ENCODE results near the gene WARS2. TPM values are rescaled to one million over a fixed set of nuclear protein-coding genes. Genes with fewer than 3 reads are reported as not detected.
A peak's percentile ranks its signal among the peaks of the same experiment; 100 is the strongest.

WARS2 gene
- polyA plus RNA-seq, 3 donors from 2014 or later = 6.5 to 10.6 (median 9.5) TPM

DNA sequence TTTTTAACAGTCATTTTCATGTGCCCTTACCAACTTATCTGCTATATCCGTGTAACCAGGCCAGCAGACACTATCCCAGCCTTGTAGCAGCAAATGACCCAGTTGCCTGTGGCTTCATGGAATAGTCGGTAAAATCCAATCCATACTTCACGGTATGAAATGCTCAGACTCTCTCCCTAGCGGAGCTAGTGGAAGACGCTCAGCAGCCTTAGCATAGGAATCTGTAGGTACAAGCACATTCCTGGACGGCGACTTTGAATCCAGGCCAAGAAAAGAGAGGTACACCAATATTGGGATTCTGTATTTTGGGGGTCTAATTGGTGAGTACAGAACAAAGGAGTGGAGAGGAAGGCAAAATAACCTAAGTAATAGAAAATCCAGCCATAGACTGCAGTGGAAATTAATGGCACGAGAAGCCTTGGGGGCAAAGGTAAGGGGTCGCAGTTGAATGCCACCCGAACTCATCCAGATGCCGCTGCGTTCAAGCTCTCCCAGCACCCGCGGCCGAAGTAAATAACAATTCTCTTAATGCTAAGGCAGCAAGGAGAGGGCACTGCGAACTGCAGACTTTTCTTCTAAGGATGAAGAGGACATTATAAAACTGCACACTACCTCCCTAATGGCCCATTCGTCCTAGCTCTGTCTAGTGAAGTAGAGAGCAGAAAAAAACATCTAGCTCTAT, 134.6 kb downstream of the WARS2 start:
- Mint-ChIP-seq H3K27me3 (ENCODE audit: low read depth in 3 of 3) (peaks cover 34 to 52% (median 39%) of the 10 kb centered on the region in 3 donors), H3K36me3 (peaks cover 0 to 8% (median 7%) of the 10 kb centered on the region in 3 donors), H3K27ac (no peak overlapping the region), H3K9me3 (peaks cover 12 to 58% (median 29%) of the 10 kb centered on the region in 6 donors), H3K4me1 (peaks cover 13 to 28% of the 10 kb centered on the region in 2 donors), H3K4me3 (peak overlapping the region in 1 of 5 donors; percentile 47)
- no peak for DNase-seq

DNA sequence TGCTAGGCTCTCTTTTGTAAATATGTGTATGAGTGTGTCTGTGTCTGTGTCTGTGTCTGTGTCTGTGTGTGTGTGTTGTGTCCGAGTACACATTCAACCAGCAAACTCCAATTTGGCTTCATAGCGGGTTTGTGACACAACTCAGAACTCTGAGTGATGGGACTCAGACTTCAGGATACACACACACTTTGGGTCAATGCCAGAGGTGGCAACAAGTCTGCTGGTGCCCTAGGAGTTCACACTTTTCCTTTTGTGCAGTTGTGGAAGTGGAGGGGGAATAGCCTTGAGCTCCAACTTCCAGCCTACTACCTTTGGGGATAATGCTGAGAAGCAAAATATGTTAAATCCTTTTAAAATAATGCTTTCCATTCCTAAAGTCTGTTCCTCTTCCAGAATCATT, 135.7 kb downstream of the WARS2 start:
- Mint-ChIP-seq H3K9me3 (peaks cover 12 to 52% (median 29%) of the 10 kb centered on the region in 6 donors), H3K27me3 (ENCODE audit: low read depth in 3 of 3) (peaks cover 36 to 61% (median 38%) of the 10 kb centered on the region in 3 donors), H3K4me1 (peaks cover 19 to 39% of the 10 kb centered on the region in 2 donors), H3K27ac (no peak overlapping the region), H3K4me3 (no peak overlapping the region), H3K36me3 (peaks cover 0 to 7% (median 0%) of the 10 kb centered on the region in 3 donors)
- DNase-seq = no peak

- Mint-ChIP-seq H3K27ac (no peak overlapping the region), H3K9me3 (peaks cover 12 to 51% (median 26%) of the 10 kb centered on the region in 6 donors), H3K27me3 (ENCODE audit: low read depth in 3 of 3) (peaks cover 39 to 59% (median 44%) of the 10 kb centered on the region in 3 donors), H3K4me3 (no peak overlapping the region), H3K4me1 (peaks cover 19 to 35% of the 10 kb centered on the region in 2 donors), H3K36me3 (peaks cover 0 to 7% (median 0%) of the 10 kb centered on the region in 3 donors)
- no peak for DNase-seq
These were observed 136.3 kb downstream of the WARS2 start for GRCh38 chr1:119004129-119004527.

DNA sequence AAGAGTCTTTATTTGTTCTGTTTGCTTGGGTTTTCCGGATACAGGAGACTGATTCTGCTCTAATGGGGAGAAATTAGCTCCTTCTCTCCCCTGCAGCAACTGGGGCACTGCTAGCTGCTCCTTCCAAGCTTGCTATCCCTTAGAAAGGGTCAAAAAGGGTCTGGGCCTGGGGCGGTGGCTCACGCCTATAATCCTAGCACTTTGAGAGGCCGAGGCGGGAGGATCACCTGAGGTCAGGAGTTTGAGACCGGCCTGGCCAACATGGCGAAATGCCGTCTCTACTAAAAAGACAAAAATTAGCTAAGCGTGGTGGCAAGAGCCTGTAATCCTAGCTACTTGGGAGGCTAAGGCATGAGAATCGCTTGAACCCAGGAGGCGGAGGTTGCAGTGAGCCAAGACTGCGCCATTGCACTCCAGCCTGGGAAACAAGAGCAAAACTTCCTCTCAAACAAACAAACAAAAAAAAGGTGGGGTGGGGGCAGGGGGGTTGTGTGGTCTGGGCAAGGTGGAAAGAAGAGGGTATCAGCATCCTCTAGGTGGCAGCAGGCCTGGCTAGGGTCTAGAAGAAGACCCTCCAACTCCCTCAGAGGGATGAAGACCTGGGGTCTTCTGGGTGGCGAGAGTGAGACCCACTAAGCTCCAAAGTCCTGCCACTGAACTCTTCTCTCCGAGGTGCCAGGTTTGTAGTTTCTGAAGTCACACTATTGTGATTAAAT, 136.9 kb downstream of the WARS2 start:
- no peak for DNase-seq
- Mint-ChIP-seq H3K4me3 (no peak overlapping the region), H3K36me3 (peaks cover 0 to 5% (median 0%) of the 10 kb centered on the region in 3 donors), H3K27me3 (ENCODE audit: low read depth in 3 of 3) (peaks cover 38 to 63% (median 48%) of the 10 kb centered on the region in 3 donors), H3K27ac (no peak overlapping the region), H3K4me1 (peaks cover 19 to 30% of the 10 kb centered on the region in 2 donors), H3K9me3 (peaks cover 12 to 51% (median 23%) of the 10 kb centered on the region in 6 donors)

- Mint-ChIP-seq H3K4me1 (peaks cover 16 to 25% of the 10 kb centered on the region in 2 donors), H3K27ac (no peak overlapping the region), H3K27me3 (ENCODE audit: low read depth in 3 of 3) (peaks cover 38 to 69% (median 51%) of the 10 kb centered on the region in 3 donors), H3K4me3 (peak overlapping the region; percentile 2 to 58 (median 46)), H3K9me3 (peaks cover 12 to 56% (median 25%) of the 10 kb centered on the region in 6 donors), H3K36me3 (peaks cover 3 to 5% (median 4%) of the 10 kb centered on the region in 3 donors)
- no peak for DNase-seq
These were observed 138.3 kb downstream of the WARS2 start for GRCh38 chr1:119002028-119002686.

DNA sequence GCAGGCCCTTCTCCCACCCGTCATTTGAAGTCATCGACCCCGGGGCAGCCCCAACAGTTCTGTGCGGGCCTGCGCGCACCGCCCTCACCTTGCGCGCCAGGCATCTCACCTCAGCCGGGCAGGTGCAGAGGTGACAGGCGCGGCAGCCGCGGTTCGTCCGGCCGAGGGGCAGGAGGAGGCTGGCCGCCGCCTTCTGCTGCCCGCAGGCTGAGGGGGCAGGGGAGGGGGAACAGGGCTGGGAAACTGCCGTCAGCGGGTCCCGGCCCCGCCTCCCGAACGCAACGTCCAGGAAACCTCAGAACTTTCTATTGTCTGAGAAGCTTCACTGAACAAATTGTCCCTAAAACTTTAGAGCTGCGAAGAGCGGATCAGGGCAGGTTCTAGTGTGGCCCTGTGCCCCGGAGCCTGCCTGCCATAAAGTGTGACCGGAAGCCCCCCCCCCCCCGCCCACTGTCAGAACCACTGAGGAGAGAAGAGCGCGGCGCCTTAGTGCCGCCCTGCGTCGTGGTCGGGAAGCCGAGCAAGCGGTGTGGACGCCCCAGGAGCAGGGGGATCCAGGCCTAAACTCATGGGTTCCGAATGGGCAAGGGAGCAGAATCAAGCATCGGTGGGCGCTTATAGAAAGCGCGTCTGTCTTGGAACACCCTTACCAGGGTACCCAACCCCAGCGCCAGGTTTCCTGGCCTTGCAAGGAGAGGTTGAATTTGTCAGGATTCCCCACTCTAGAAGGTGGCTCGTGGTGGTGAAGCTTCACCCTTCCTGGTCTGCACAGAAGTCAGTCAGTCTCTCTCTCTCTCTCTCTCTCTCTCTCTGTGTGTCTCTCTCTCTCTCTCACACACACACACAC, 139.0 kb downstream of the WARS2 start:
- H3K4me1 Mint-ChIP-seq = peaks cover 15 to 25% of the 10 kb centered on the region in 2 donors
- H3K27me3 Mint-ChIP-seq (ENCODE audit: low read depth in 3 of 3) = peaks cover 36 to 65% (median 54%) of the 10 kb centered on the region in 3 donors
- H3K9me3 Mint-ChIP-seq = peaks cover 12 to 56% (median 24%) of the 10 kb centered on the region in 6 donors
- peak overlapping the region; percentile 2 to 58 (median 30) for H3K4me3 Mint-ChIP-seq
- peaks cover 3 to 5% (median 4%) of the 10 kb centered on the region in 3 donors for H3K36me3 Mint-ChIP-seq
- no peak overlapping the region for H3K27ac Mint-ChIP-seq
- peak in 2 of 3 donors; percentile 2 to 16 for DNase-seq

DNA sequence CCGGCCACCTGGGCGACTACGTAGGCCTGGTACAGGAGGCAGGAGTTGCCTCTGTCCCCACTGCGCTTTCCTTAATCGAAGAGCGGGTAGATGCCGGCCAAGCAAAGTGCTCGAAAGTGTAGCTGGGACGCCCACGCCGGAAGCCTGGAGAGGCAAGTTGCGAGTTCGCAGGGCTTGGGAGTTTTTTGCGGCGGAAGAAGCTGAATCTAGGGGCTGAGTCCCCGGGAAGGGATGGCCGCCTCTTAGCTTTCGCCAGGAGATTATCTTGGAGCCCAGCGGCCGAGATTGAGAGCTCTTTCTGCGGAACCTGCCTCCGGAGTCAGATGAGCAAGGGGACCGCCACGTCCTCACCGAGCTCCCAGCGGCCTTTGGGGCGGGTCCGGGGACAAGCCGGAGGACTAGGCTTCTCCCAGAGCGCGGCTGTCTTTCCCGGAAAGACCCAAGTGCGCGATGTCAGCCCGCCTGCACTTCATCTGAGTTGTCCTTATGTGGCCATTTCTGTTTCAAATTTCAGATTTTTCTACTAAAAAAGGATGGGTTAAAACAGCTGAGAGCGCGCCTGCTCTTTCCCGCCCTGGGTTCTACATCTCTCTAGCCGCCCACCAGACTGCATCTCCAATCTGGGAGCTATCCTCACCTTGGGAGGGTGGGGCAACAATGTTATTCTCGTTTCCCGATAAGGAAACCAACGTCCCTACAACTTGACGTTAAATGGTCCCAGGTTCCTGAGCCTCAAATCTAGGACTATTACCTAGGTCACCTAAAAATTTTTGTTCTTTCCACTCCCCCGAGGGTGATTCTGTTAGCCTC, 139.9 kb downstream of the WARS2 start:
- peaks cover 0 to 5% (median 4%) of the 10 kb centered on the region in 3 donors for H3K36me3 Mint-ChIP-seq
- peaks cover 9 to 58% (median 17%) of the 10 kb centered on the region in 6 donors for H3K9me3 Mint-ChIP-seq
- H3K4me1 Mint-ChIP-seq = peaks cover 14 to 25% of the 10 kb centered on the region in 2 donors
- H3K27ac Mint-ChIP-seq = no peak overlapping the region
- no peak for DNase-seq
- peak overlapping the region in 4 of 5 donors; percentile 16 to 33 (median 21) for H3K4me3 Mint-ChIP-seq
- peaks cover 33 to 60% (median 45%) of the 10 kb centered on the region in 3 donors for H3K27me3 Mint-ChIP-seq (ENCODE audit: low read depth in 3 of 3)

GRCh38 chr1:118999348-119000071, 140.9 kb downstream of the WARS2 start:
- peaks cover 0 to 5% (median 4%) of the 10 kb centered on the region in 3 donors for H3K36me3 Mint-ChIP-seq
- H3K4me3 Mint-ChIP-seq = peak overlapping the region in 1 of 5 donors; percentile 13
- no peak for DNase-seq
- H3K9me3 Mint-ChIP-seq = peaks cover 8 to 53% (median 14%) of the 10 kb centered on the region in 6 donors
- H3K27ac Mint-ChIP-seq = no peak overlapping the region
- peaks cover 32 to 64% (median 44%) of the 10 kb centered on the region in 3 donors for H3K27me3 Mint-ChIP-seq (ENCODE audit: low read depth in 3 of 3)
- peaks cover 14 to 25% of the 10 kb centered on the region in 2 donors for H3K4me1 Mint-ChIP-seq

DNA sequence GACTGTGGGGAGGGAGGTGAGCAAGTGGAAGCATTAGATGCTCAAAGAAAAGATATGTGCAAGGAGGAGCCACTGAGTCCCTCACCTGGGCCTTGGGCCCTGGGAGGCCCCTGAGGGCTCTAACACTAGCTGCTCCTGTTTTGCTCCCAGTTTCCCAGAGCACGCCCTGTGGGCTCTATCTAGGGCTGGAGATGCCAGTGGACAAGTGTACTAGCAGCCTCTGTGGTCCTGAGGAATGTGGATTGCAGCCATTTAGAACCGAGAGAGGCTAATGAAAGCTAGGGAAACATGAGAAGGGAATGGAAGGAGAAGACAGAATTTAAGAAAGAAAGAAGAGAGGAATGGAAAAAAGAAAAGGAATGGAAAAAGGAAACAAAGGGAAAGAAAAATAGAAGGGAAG, 142.3 kb downstream of the WARS2 start:
- peak overlapping the region in 1 of 5 donors; percentile 15 for H3K4me3 Mint-ChIP-seq
- no peak overlapping the region for H3K27ac Mint-ChIP-seq
- H3K36me3 Mint-ChIP-seq = peaks cover 0 to 5% (median 4%) of the 10 kb centered on the region in 3 donors
- peaks cover 14 to 25% of the 10 kb centered on the region in 2 donors for H3K4me1 Mint-ChIP-seq
- DNase-seq = no peak
- peaks cover 6 to 53% (median 16%) of the 10 kb centered on the region in 6 donors for H3K9me3 Mint-ChIP-seq
- H3K27me3 Mint-ChIP-seq (ENCODE audit: low read depth in 3 of 3) = peaks cover 24 to 67% (median 37%) of the 10 kb centered on the region in 3 donors

- Mint-ChIP-seq H3K4me1 (peaks cover 12 to 21% of the 10 kb centered on the region in 2 donors), H3K4me3 (no peak overlapping the region), H3K27me3 (ENCODE audit: low read depth in 3 of 3) (peaks cover 25 to 63% (median 36%) of the 10 kb centered on the region in 3 donors), H3K27ac (no peak overlapping the region), H3K36me3 (peaks cover 2 to 5% (median 4%) of the 10 kb centered on the region in 3 donors), H3K9me3 (peaks cover 2 to 51% (median 15%) of the 10 kb centered on the region in 6 donors)
- DNase-seq = no peak
These were observed 143.2 kb downstream of the WARS2 start for GRCh38 chr1:118997225-118997624.

DNA sequence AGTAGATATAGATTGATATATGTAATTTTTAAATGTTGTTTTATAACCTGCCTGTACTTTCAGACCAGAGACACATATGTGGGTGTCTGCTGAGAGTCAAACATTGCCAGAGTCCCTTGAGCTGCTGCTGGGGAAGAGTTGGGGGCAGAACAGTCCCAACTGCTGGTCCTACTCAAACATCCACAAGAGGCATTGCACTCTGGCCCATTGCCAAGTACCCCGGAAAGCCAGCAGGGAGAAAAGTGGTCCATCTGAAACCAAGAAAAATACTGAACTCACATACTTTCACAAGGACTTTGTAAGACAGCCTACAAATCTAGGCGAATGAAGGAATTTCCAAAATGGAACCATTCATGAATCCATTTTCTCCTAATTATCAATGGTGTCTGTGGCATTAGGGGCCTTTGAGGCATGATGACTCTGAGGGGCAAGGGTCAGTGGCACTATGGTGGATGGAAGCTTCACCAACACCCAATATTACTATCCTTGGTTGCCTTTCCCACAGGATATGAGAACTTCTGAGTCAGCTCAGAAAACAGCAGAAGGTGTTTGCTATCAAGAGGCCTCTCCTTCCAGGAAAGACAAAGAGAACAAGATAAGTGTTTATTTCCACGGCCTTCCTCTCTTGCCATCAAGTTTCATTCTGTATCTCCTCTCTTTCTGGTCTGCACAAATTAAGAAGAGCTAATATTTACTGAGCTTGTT, 145.0 kb downstream of the WARS2 start:
- Mint-ChIP-seq H3K27ac (no peak overlapping the region), H3K4me1 (peaks cover 4 to 7% of the 10 kb centered on the region in 2 donors), H3K36me3 (peaks cover 4 to 12% (median 8%) of the 10 kb centered on the region in 3 donors), H3K4me3 (no peak overlapping the region), H3K27me3 (ENCODE audit: low read depth in 3 of 3) (peaks cover 37 to 68% (median 51%) of the 10 kb centered on the region in 3 donors), H3K9me3 (peaks cover 2 to 66% (median 22%) of the 10 kb centered on the region in 6 donors)
- no peak for DNase-seq
